ENCODE measurements around the gene ITM2C.

ITM2C gene

DNA sequence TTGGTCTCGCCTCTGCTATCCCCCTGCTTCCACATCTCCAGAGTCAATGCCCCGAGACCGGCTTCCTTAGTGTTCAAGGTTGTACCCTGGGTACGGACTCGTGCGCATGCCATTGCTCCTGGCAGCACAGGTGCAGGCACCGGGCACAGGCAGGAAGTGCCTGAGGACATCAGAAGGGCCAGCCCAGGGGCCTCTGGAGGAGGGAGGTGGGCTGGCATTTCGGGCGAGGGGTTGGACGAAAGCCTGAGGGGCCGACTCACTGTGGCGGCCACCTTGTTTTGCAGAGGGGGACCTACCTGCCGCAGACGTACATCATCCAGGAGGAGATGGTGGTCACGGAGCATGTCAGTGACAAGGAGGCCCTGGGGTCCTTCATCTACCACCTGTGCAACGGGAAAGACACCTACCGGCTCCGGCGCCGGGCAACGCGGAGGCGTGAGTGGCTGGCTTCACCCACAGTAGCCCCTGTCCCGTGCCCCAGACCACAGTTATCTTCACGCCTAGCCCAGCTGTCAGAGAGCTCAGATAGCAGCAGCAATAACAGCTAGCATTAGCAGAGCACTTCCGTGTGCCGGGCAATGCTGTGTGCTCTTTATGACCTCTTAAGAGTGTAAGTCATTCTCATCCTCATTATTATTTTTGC lies 12.5 kb downstream of the ITM2C start:
- Histone ChIP-seq H2BK15ac (ENCODE audit: low read depth, poor library complexity, severe bottlenecking) (no peak overlapping the region), H3K23ac (ENCODE audit: low read length in 2 of 2) (no peak overlapping the region), H3K18ac (ENCODE audit: low read depth in 1 of 2, low read length in 2 of 2) (no peak overlapping the region), H3K36me3 (ENCODE audit: control insufficient read depth in 1 of 2, insufficient read depth in 2 of 2, low read depth in 1 of 2, low read length in 2 of 2) (peaks cover 0 to 80% of the 10 kb centered on the region in 2 experiments), H3K79me1 (replicated peaks; ENCODE audit: low read length, poor library complexity, severe bottlenecking) (peaks cover 40% of the 10 kb centered on the region), H3K27ac (ENCODE audit: low read length, poor library complexity, severe bottlenecking) (no peak overlapping the region), H2BK12ac (ENCODE audit: low read length in 2 of 2) (no peak overlapping the region), H3K4me2 (ENCODE audit: low read length, poor library complexity, severe bottlenecking) (no peak overlapping the region), H3K27me3 (ENCODE audit: control insufficient read depth in 1 of 2, insufficient read depth in 1 of 2, low read length in 2 of 2) (no peaks in the 10 kb centered on the region), H3K4me3 (ENCODE audit: insufficient read depth in 1 of 2, low read depth in 1 of 2, low read length in 2 of 2) (no peak overlapping the region), H4K8ac (ENCODE audit: low read length) (no peak overlapping the region), H2BK120ac (ENCODE audit: low read depth, low read length) (no peak overlapping the region), H3K4ac (ENCODE audit: low read depth in 1 of 2, low read length in 2 of 2) (no peak overlapping the region), H2BK5ac (ENCODE audit: low read depth, low read length, poor library complexity, severe bottlenecking) (no peak overlapping the region), H3K14ac (ENCODE audit: low read length in 2 of 2) (no peak overlapping the region), H3K9me3 (ENCODE audit: control insufficient read depth, low read length) (no peaks in the 10 kb centered on the region), H3K9ac (ENCODE audit: low read length) (no peak overlapping the region), H2AFZ (ENCODE audit: low read depth, low read length) (no peak overlapping the region), H4K91ac (ENCODE audit: low read length) (no peak overlapping the region), H3K4me1 (ENCODE audit: control insufficient read depth, insufficient read depth, low read depth, low read length) (peaks cover 34% of the 10 kb centered on the region), H2AK5ac (ENCODE audit: low read length, severe bottlenecking) (no peak overlapping the region)
- 89% methylated on average over 26 of the region's 27 CpGs for WGBS
- DNase-seq, result no peak

DNA sequence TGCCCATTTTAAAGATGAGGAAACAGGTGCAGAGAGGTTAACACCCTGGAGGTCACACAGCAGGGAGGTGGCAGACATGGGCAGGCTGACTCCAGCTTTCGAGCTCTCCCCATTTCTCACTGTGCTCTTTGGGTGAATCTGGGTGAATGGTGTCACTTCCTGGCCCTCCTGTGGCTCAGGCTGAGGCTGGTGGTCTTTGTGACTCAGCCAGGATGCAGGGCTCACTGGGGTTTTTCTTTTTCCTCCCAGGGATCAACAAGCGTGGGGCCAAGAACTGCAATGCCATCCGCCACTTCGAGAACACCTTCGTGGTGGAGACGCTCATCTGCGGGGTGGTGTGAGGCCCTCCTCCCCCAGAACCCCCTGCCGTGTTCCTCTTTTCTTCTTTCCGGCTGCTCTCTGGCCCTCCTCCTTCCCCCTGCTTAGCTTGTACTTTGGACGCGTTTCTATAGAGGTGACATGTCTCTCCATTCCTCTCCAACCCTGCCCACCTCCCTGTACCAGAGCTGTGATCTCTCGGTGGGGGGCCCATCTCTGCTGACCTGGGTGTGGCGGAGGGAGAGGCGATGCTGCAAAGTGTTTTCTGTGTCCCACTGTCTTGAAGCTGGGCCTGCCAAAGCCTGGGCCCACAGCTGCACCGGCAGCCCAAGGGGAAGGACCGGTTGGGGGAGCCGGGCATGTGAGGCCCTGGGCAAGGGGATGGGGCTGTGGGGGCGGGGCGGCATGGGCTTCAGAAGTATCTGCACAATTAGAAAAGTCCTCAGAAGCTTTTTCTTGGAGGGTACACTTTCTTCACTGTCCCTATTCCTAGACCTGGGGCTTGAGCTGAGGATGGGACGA lies 13.2 kb downstream of the ITM2C start:
- Histone ChIP-seq H2BK15ac (ENCODE audit: low read depth, poor library complexity, severe bottlenecking) (no peak overlapping the region), H3K18ac (ENCODE audit: low read depth in 1 of 2, low read length in 2 of 2) (no peak overlapping the region), H2AFZ (ENCODE audit: low read depth, low read length) (no peak overlapping the region), H3K36me3 (ENCODE audit: control insufficient read depth in 1 of 2, insufficient read depth in 2 of 2, low read depth in 1 of 2, low read length in 2 of 2) (peaks cover 0 to 76% of the 10 kb centered on the region in 2 experiments), H3K9ac (ENCODE audit: low read length) (no peak overlapping the region), H3K4me3 (ENCODE audit: insufficient read depth in 1 of 2, low read depth in 1 of 2, low read length in 2 of 2) (no peak overlapping the region), H3K4me2 (ENCODE audit: low read length, poor library complexity, severe bottlenecking) (no peak overlapping the region), H2BK120ac (ENCODE audit: low read depth, low read length) (no peak overlapping the region), H3K4me1 (ENCODE audit: control insufficient read depth, insufficient read depth, low read depth, low read length) (peaks cover 29% of the 10 kb centered on the region), H4K8ac (ENCODE audit: low read length) (no peak overlapping the region), H2BK12ac (ENCODE audit: low read length in 2 of 2) (no peak overlapping the region), H3K79me1 (replicated peaks; ENCODE audit: low read length, poor library complexity, severe bottlenecking) (peaks cover 38% of the 10 kb centered on the region), H3K9me3 (ENCODE audit: control insufficient read depth, low read length) (no peaks in the 10 kb centered on the region), H3K27me3 (ENCODE audit: control insufficient read depth in 1 of 2, insufficient read depth in 1 of 2, low read length in 2 of 2) (no peaks in the 10 kb centered on the region), H2AK5ac (ENCODE audit: low read length, severe bottlenecking) (no peak overlapping the region), H3K27ac (ENCODE audit: low read length, poor library complexity, severe bottlenecking) (no peak overlapping the region), H2BK5ac (ENCODE audit: low read depth, low read length, poor library complexity, severe bottlenecking) (no peak overlapping the region), H3K4ac (ENCODE audit: low read depth in 1 of 2, low read length in 2 of 2) (no peak overlapping the region), H3K23ac (ENCODE audit: low read length in 2 of 2) (no peak overlapping the region), H4K91ac (ENCODE audit: low read length) (no peak overlapping the region), H3K14ac (ENCODE audit: low read length in 2 of 2) (no peak overlapping the region)
- WGBS, result 89% methylated on average over 19 of the region's 20 CpGs
- no peak for DNase-seq

DNA sequence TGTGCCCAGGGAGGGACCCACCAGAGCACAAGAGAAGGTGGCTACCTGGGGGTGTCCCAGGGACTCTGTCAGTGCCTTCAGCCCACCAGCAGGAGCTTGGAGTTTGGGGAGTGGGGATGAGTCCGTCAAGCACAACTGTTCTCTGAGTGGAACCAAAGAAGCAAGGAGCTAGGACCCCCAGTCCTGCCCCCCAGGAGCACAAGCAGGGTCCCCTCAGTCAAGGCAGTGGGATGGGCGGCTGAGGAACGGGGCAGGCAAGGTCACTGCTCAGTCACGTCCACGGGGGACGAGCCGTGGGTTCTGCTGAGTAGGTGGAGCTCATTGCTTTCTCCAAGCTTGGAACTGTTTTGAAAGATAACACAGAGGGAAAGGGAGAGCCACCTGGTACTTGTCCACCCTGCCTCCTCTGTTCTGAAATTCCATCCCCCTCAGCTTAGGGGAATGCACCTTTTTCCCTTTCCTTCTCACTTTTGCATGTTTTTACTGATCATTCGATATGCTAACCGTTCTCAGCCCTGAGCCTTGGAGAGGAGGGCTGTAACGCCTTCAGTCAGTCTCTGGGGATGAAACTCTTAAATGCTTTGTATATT lies 14.0 kb downstream of the ITM2C start:
- H3K27ac ChIP-seq (ENCODE audit: low read length, poor library complexity, severe bottlenecking), result no peak overlapping the region
- H2BK15ac ChIP-seq (ENCODE audit: low read depth, poor library complexity, severe bottlenecking), result no peak overlapping the region
- H2AK5ac ChIP-seq (ENCODE audit: low read length, severe bottlenecking), result no peak overlapping the region
- no peak overlapping the region for H3K4ac ChIP-seq (ENCODE audit: low read depth in 1 of 2, low read length in 2 of 2)
- H4K8ac ChIP-seq (ENCODE audit: low read length), result no peak overlapping the region
- no peak overlapping the region for H2BK120ac ChIP-seq (ENCODE audit: low read depth, low read length)
- H3K9ac ChIP-seq (ENCODE audit: low read length), result no peak overlapping the region
- no peak overlapping the region for H2BK5ac ChIP-seq (ENCODE audit: low read depth, low read length, poor library complexity, severe bottlenecking)
- no peak overlapping the region for H2AFZ ChIP-seq (ENCODE audit: low read depth, low read length)
- peaks cover 0 to 69% of the 10 kb centered on the region in 2 experiments for H3K36me3 ChIP-seq (ENCODE audit: control insufficient read depth in 1 of 2, insufficient read depth in 2 of 2, low read depth in 1 of 2, low read length in 2 of 2)
- peaks cover 22% of the 10 kb centered on the region for H3K4me1 ChIP-seq (ENCODE audit: control insufficient read depth, insufficient read depth, low read depth, low read length)
- no peak overlapping the region for H4K91ac ChIP-seq (ENCODE audit: low read length)
- DNase-seq, result no peak
- H2BK12ac ChIP-seq (ENCODE audit: low read length in 2 of 2), result no peak overlapping the region
- no peak overlapping the region for H3K14ac ChIP-seq (ENCODE audit: low read length in 2 of 2)
- no peaks in the 10 kb centered on the region for H3K9me3 ChIP-seq (ENCODE audit: control insufficient read depth, low read length)
- no peak overlapping the region for H3K4me2 ChIP-seq (ENCODE audit: low read length, poor library complexity, severe bottlenecking)
- H3K4me3 ChIP-seq (ENCODE audit: insufficient read depth in 1 of 2, low read depth in 1 of 2, low read length in 2 of 2), result no peak overlapping the region
- no peak overlapping the region for H3K23ac ChIP-seq (ENCODE audit: low read length in 2 of 2)
- H3K27me3 ChIP-seq (ENCODE audit: control insufficient read depth in 1 of 2, insufficient read depth in 1 of 2, low read length in 2 of 2), result no peaks in the 10 kb centered on the region
- H3K79me1 ChIP-seq (replicated peaks; ENCODE audit: low read length, poor library complexity, severe bottlenecking), result peaks cover 36% of the 10 kb centered on the region
- WGBS, result 92% methylated on average over 5 of the region's 10 CpGs
- no peak overlapping the region for H3K18ac ChIP-seq (ENCODE audit: low read depth in 1 of 2, low read length in 2 of 2)

DNA sequence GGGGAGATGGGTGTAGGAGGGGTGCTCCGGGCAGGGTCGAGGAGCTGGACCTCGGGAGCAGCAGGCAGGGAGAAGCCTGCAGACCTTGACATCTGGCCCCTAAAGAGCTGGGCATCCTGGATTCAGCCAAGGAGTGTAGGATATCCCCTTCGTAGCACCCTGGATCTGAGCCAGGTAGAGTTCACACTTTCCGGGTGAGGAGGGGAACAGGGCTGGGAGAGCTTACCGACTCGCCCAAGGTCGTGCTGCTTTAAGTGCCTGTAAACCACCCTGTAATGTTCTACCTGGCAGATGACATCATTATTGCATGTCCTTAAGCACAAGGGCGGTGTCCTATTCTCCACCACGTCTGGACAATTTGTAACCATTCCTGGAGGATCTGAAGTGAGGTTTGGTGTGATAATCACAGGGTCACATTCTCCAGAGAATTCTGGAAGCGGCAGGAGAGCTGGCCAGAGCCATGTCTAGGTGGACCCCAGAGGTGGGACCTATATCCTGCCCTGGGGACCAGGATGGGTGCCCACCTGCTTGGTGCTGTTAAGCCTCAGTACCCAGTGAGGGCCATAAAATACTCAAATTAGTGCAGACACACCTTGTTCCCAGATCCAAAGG lies 14.6 kb downstream of the ITM2C start:
- Histone ChIP-seq H3K9me3 (ENCODE audit: control insufficient read depth, low read length) (no peaks in the 10 kb centered on the region), H2BK12ac (ENCODE audit: low read length in 2 of 2) (no peak overlapping the region), H3K9ac (ENCODE audit: low read length) (no peak overlapping the region), H3K4me3 (ENCODE audit: insufficient read depth in 1 of 2, low read depth in 1 of 2, low read length in 2 of 2) (no peak overlapping the region), H2AFZ (ENCODE audit: low read depth, low read length) (no peak overlapping the region), H3K27ac (ENCODE audit: low read length, poor library complexity, severe bottlenecking) (no peak overlapping the region), H3K4me1 (ENCODE audit: control insufficient read depth, insufficient read depth, low read depth, low read length) (peaks cover 20% of the 10 kb centered on the region), H2BK15ac (ENCODE audit: low read depth, poor library complexity, severe bottlenecking) (no peak overlapping the region), H3K4me2 (ENCODE audit: low read length, poor library complexity, severe bottlenecking) (peak overlapping the region; percentile 5), H2AK5ac (ENCODE audit: low read length, severe bottlenecking) (no peak overlapping the region), H3K79me1 (replicated peaks; ENCODE audit: low read length, poor library complexity, severe bottlenecking) (peaks cover 31% of the 10 kb centered on the region), H3K4ac (ENCODE audit: low read depth in 1 of 2, low read length in 2 of 2) (no peak overlapping the region), H3K27me3 (ENCODE audit: control insufficient read depth in 1 of 2, insufficient read depth in 1 of 2, low read length in 2 of 2) (no peaks in the 10 kb centered on the region), H4K8ac (ENCODE audit: low read length) (no peak overlapping the region), H4K91ac (ENCODE audit: low read length) (no peak overlapping the region), H3K18ac (ENCODE audit: low read depth in 1 of 2, low read length in 2 of 2) (no peak overlapping the region), H2BK5ac (ENCODE audit: low read depth, low read length, poor library complexity, severe bottlenecking) (no peak overlapping the region), H3K23ac (ENCODE audit: low read length in 2 of 2) (no peak overlapping the region), H3K36me3 (ENCODE audit: control insufficient read depth in 1 of 2, insufficient read depth in 2 of 2, low read depth in 1 of 2, low read length in 2 of 2) (peaks cover 0 to 62% of the 10 kb centered on the region in 2 experiments), H3K14ac (ENCODE audit: low read length in 2 of 2) (no peak overlapping the region), H2BK120ac (ENCODE audit: low read depth, low read length) (no peak overlapping the region)
- WGBS, result 92% methylated on average over 11 of the region's 11 CpGs
- DNase-seq, result no peak

Data from mesenchymal stem cell (in vitro differentiated cells and primary cell).